Measurements from ENCODE around the gene TRMT11. TPM values are rescaled to one million over a fixed set of nuclear protein-coding genes. Genes with fewer than 3 reads are reported as not detected.
A peak's percentile ranks its signal among the peaks of the same experiment; 100 is the strongest.
"Not testable (repeated sequence)": the region's sequence is repeated elsewhere in the genome, so short reads cannot be mapped to it uniquely, and the experiment has no call there.

The TRMT11 gene
- total RNA-seq, 1 donor = 49.2 TPM

GRCh38 chr6:125962900-125963497 lies 23.3 kb upstream of the TRMT11 start:
- DNase-seq (ENCODE audit: low read depth) = no peak
- H3K4me3 ChIP-seq (ENCODE audit: low read depth, low read length) = no peak overlapping the region
- TF ChIP-seq CTCF (IDR thresholded peaks at IDR 0.05; ENCODE audit: insufficient read depth, low read depth, low read length) = no peak

GRCh38 chr6:125963817-125964216 lies 22.5 kb upstream of the TRMT11 start:
- DNase-seq (ENCODE audit: low read depth) = no peak
- TF ChIP-seq CTCF (IDR thresholded peaks at IDR 0.05; ENCODE audit: insufficient read depth, low read depth, low read length) = no peak
- H3K4me3 ChIP-seq (ENCODE audit: low read depth, low read length) = no peak overlapping the region

- no peak overlapping the region for H3K4me3 ChIP-seq (ENCODE audit: low read depth, low read length)
- no peak for DNase-seq (ENCODE audit: low read depth)
- no peak for TF ChIP-seq CTCF (IDR thresholded peaks at IDR 0.05; ENCODE audit: insufficient read depth, low read depth, low read length)
Measured at GRCh38 chr6:125966569-125966968, 19.8 kb upstream of the TRMT11 start.

GRCh38 chr6:125968493-125968892 lies 17.8 kb upstream of the TRMT11 start:
- no peak for DNase-seq (ENCODE audit: low read depth)
- H3K4me3 ChIP-seq (ENCODE audit: low read depth, low read length) = no peak overlapping the region
- no peak for TF ChIP-seq CTCF (IDR thresholded peaks at IDR 0.05; ENCODE audit: insufficient read depth, low read depth, low read length)

- no peak for TF ChIP-seq CTCF (IDR thresholded peaks at IDR 0.05; ENCODE audit: insufficient read depth, low read depth, low read length)
- DNase-seq (ENCODE audit: low read depth) = no peak
- no peak overlapping the region for H3K4me3 ChIP-seq (ENCODE audit: low read depth, low read length)
Measured at GRCh38 chr6:125970760-125971159, 15.6 kb upstream of the TRMT11 start.

- H3K4me3 ChIP-seq (ENCODE audit: low read depth, low read length); DNase-seq (ENCODE audit: low read depth): not testable (repeated sequence)
Measured at GRCh38 chr6:125972478-125972877, 13.9 kb upstream of the TRMT11 start.

- TF ChIP-seq CTCF (IDR thresholded peaks at IDR 0.05; ENCODE audit: insufficient read depth, low read depth, low read length) = peak; percentile 54
- H3K4me3 ChIP-seq (ENCODE audit: low read depth, low read length) = no peak overlapping the region
- peak; percentile 79 for DNase-seq (ENCODE audit: low read depth)
Measured at GRCh38 chr6:125974214-125974866, 12.0 kb upstream of the TRMT11 start.
